Measurements from ENCODE around the gene SPINT2. TPM values are rescaled to one million over a fixed set of nuclear protein-coding genes. Genes with fewer than 3 reads are reported as not detected.

Gene SPINT2
- polyA plus RNA-seq, 2 of the 4 experiments (the other 2 are of a cell fraction), result 291 to 343 TPM

- Histone ChIP-seq H3K4me1 (peaks cover 10% of the 10 kb centered on the region; the same call in 2 of the 3 replicates), H3K27ac (no peak overlapping the region), H3K4me3 (no peak overlapping the region), H3K9me3 (no peaks in the 10 kb centered on the region), H3K4me2 (no peak overlapping the region)
- FAIRE-seq, result no peak
- no peak for DNase-seq (ENCODE audit: low read depth in 1 of 2, low spot score in 1 of 2)
- no peak for ATAC-seq
- WGBS (ENCODE audit: missing lambda C conversion rate), result 88% methylated on average over 11 of the region's 11 CpGs
- ChIA-PET POLR2A (no interaction called here), CTCF (interaction anchor here (1.9 to 20.5 kb wide), 3 partner anchors 18 to 72 kb away, joined by 7 to 1052 read pairs (median 67); partner anchors contain the start of genes CATSPERG and PPP1R14A)
- TF ChIP-seq MYC (IDR thresholded peaks at IDR 0.05; ENCODE audit: borderline replicate concordance, low read length) (no peak), RCOR1 (IDR thresholded peaks at IDR 0.05; ENCODE audit: low read depth, low read length) (no peak), EHF (CRISPR knock-in tag; IDR thresholded peaks at IDR 0.05) (no peak), ZSCAN20 (CRISPR knock-in tag; IDR thresholded peaks at IDR 0.05) (no peak), POLR2A (IDR thresholded peaks at IDR 0.05; ENCODE audit: low read length) (no peak), ZC3H11A (IDR thresholded peaks at IDR 0.05) (no peak), FOSB (CRISPR knock-in tag; IDR thresholded peaks at IDR 0.05) (no peak), E2F6 (IDR thresholded peaks at IDR 0.05; ENCODE audit: borderline replicate concordance, low read depth) (no peak), HEYL (CRISPR knock-in tag; IDR thresholded peaks at IDR 0.05) (no peak), BHLHE40 (IDR thresholded peaks at IDR 0.05; ENCODE audit: low read depth, low read length) (no peak), MAFK (IDR thresholded peaks at IDR 0.05; ENCODE audit: partially characterized antibody) (no peak), JUNB (IDR thresholded peaks at IDR 0.05) (no peak), CBX8 (IDR thresholded peaks at IDR 0.05) (no peak), TP53 (CRISPR knock-in tag; IDR thresholded peaks at IDR 0.05) (no peak), REST (IDR thresholded peaks at IDR 0.05) (no peak), JUN (IDR thresholded peaks at IDR 0.05) (no peak)
- TF ChIP-seq, protein P1, sequence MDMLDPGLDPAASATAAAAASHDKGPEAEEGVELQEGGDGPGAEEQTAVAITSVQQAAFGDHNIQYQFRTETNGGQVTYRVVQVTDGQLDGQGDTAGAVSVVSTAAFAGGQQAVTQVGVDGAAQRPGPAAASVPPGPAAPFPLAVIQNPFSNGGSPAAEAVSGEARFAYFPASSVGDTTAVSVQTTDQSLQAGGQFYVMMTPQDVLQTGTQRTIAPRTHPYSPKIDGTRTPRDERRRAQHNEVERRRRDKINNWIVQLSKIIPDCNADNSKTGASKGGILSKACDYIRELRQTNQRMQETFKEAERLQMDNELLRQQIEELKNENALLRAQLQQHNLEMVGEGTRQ (IDR thresholded peaks at IDR 0.05), result no peak
- TF ChIP-seq, protein P2, sequence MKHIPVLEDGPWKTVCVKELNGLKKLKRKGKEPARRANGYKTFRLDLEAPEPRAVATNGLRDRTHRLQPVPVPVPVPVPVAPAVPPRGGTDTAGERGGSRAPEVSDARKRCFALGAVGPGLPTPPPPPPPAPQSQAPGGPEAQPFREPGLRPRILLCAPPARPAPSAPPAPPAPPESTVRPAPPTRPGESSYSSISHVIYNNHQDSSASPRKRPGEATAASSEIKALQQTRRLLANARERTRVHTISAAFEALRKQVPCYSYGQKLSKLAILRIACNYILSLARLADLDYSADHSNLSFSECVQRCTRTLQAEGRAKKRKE (CRISPR knock-in tag; IDR thresholded peaks at IDR 0.05; ENCODE audit: low read depth), result no peak
Measured at GRCh38 chr19:38317104-38317612, 52.8 kb downstream of the SPINT2 start.

DNA sequence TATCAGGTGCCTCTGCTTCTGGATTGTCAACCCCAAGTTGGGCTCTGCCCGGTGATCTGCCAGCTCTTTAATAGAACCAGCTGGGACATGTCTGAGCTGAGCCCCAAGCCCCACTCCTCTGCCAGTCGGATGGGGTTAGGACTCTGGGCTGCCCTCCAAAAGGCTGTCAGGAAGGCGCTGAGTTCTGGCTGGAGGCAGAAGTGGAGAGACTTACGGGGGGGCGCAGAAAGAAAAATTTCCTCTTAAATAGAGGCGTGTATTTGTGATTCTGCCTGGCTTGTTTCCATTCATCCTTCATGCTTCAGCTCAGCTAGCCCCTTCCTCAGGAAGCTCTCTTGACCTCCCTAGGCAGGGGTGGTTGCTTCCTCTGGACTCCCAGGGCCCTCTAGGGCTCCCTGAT lies 54.3 kb downstream of the SPINT2 start:
- Histone ChIP-seq H3K27ac (no peak overlapping the region), H3K9me3 (no peaks in the 10 kb centered on the region), H3K4me1 (peaks cover 10% of the 10 kb centered on the region; the same call in 2 of the 3 replicates), H3K4me2 (no peak overlapping the region), H3K4me3 (no peak overlapping the region)
- 90% methylated on average over 6 of the region's 6 CpGs for WGBS (ENCODE audit: missing lambda C conversion rate)
- DNase-seq (ENCODE audit: low read depth in 1 of 2, low spot score in 1 of 2), result no peak
- no peak for FAIRE-seq
- ATAC-seq, result no peak
- no peak for TF ChIP-seq KDM1A (IDR thresholded peaks at IDR 0.05; ENCODE audit: low read depth)
- no peak for TF ChIP-seq HDAC2 (IDR thresholded peaks at IDR 0.05)
- no peak for TF ChIP-seq RNF2 (IDR thresholded peaks at IDR 0.05; ENCODE audit: borderline replicate concordance, low read depth)
- no peak for TF ChIP-seq MYC (IDR thresholded peaks at IDR 0.05; ENCODE audit: borderline replicate concordance, low read length)
- no peak for TF ChIP-seq MAFK (IDR thresholded peaks at IDR 0.05; ENCODE audit: partially characterized antibody)
- no peak for TF ChIP-seq SREBF2 (IDR thresholded peaks at IDR 0.05)
- TF ChIP-seq CHD2 (IDR thresholded peaks at IDR 0.05; ENCODE audit: low read length, partially characterized antibody), result no peak
- TF ChIP-seq HEYL (CRISPR knock-in tag; IDR thresholded peaks at IDR 0.05), result no peak
- no peak for TF ChIP-seq MAX (IDR thresholded peaks at IDR 0.05)
- TF ChIP-seq HOXB13 (CRISPR knock-in tag; IDR thresholded peaks at IDR 0.05; ENCODE audit: low read depth), result no peak
- no peak for TF ChIP-seq TFCP2L1 (CRISPR knock-in tag; IDR thresholded peaks at IDR 0.05)
- TF ChIP-seq RCOR1 (IDR thresholded peaks at IDR 0.05; ENCODE audit: low read depth, low read length), result no peak
- TF ChIP-seq, protein P3, sequence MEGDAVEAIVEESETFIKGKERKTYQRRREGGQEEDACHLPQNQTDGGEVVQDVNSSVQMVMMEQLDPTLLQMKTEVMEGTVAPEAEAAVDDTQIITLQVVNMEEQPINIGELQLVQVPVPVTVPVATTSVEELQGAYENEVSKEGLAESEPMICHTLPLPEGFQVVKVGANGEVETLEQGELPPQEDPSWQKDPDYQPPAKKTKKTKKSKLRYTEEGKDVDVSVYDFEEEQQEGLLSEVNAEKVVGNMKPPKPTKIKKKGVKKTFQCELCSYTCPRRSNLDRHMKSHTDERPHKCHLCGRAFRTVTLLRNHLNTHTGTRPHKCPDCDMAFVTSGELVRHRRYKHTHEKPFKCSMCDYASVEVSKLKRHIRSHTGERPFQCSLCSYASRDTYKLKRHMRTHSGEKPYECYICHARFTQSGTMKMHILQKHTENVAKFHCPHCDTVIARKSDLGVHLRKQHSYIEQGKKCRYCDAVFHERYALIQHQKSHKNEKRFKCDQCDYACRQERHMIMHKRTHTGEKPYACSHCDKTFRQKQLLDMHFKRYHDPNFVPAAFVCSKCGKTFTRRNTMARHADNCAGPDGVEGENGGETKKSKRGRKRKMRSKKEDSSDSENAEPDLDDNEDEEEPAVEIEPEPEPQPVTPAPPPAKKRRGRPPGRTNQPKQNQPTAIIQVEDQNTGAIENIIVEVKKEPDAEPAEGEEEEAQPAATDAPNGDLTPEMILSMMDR (IDR thresholded peaks at IDR 0.05), result no peak
- TF ChIP-seq RARB (CRISPR knock-in tag; IDR thresholded peaks at IDR 0.05), result no peak
- TF ChIP-seq ZFP36 (IDR thresholded peaks at IDR 0.05; ENCODE audit: borderline replicate concordance, partially characterized antibody), result no peak
- ChIA-PET POLR2A (interaction anchor here (0.6 to 2.1 kb wide), 3 partner anchors 14 to 54 kb away, joined by 3 to 12 read pairs (median 5); partner anchors contain the start of gene SPINT2), CTCF (interaction anchor here (0.6 to 20.5 kb wide), 15 partner anchors 8 to 421 kb away, joined by 3 to 1052 read pairs (median 6); partner anchors contain the start of genes C19orf33, CATSPERG, PPP1R14A and PSMD8)
